ENCODE results near the gene PIGS.
"Not testable (repeated sequence)": the region's sequence is repeated elsewhere in the genome, so short reads cannot be mapped to it uniquely, and the experiment has no call there.

Gene PIGS

GRCh38 chr17:28578246-28579195 lies 7.2 kb upstream of the PIGS start:
- DNase-seq, result no peak

GRCh38 chr17:28577466-28577824 lies 6.1 kb upstream of the PIGS start:
- no peak for DNase-seq

- peak; percentile 89 for DNase-seq
Measured at GRCh38 chr17:28576758-28577465, 5.6 kb upstream of the PIGS start, which contains the start of gene ALDOC. Gene ALDOC, minus strand, starts transcription at chr17:28576895. Its CDS starts 1,363 bp downstream, at chr17:28575532.

DNA sequence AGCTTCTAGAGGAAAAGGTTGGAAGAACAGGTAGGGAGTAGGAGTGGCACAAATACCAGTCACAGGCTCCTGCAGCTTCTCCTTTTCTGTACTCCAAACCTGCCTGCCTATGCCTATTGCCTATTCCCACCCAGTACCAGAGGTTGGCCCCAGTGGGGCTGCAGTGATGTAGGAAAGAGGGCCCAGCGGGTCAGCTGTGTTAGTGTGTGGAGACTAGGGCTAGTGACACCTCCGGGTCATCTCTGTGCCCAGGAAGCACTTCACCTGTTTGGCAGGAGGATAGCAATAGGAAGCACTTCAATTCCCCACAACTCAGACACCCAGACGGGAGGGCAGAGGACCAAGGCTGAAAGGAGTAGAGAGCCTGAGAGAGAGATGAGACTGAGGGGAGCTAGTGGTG lies 4.7 kb upstream of the PIGS start:
- DNase-seq, result not testable (repeated sequence)

DNA sequence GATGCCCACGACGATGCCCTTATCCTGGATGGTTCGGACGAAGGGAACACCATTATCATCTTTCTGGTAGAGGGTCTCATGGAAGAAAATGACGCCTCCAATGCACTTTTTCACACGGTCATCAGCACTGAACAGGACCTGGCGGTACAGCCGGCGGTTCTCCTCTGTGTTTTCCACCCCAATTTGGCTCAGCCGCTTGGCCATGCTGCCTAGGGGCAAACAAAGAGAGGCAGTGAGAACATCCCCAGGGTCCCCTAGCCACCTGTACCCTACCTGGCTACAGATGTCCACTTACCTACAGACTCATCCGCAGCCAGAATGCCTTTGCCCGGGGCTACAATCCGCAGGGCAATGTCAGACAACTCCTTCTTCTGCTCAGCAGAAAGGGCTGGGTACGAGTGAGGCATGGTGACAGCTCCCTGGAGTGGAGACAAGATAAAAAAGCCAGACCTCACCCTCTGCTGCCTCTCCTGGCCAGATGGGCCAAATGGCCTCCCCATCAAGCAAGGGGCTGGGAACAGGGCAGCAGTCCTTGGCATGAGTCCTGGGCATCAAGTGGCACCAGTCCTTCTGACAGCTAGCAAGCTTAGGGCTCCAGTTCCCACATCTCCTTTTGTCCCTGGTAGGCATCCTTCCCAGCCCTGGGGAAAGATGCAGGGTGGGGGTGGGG lies 3.9 kb upstream of the PIGS start:
- DNase-seq, result no peak

GRCh38 chr17:28574526-28574925 lies 3.2 kb upstream of the PIGS start:
- DNase-seq, result no peak

DNA sequence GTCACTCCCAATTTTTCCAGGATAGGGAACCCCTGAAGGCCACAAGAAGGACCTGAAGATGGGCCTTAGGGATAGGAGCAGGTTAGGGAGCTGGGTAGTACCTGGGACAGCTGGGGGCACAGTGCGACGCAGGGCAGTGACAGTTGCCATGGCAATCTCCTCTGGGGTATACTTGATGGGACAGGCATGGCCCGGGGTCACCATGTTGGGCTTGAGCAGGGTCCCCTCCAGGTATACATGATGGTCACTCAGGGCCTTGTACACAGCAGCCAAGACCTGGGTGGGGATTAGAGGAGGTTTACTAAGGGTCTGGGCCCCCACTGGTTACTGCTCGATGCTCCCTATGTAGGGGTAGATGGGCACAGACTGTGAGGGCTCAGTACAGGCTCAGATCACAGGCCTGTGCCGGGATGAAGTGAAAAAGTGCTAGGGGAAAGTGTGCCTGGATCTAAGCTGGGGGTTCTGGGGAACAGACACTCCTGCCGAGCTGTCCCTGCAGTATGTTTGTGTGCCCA lies 2.7 kb upstream of the PIGS start:
- no peak for DNase-seq

GRCh38 chr17:28573521-28573920 lies 2.2 kb upstream of the PIGS start:
- DNase-seq, result no peak

GRCh38 chr17:28573040-28573380 lies 1.7 kb upstream of the PIGS start:
- no peak for DNase-seq

- DNase-seq, result no peak
Measured at GRCh38 chr17:28572259-28573039, 1.1 kb upstream of the PIGS start.

GRCh38 chr17:28570716-28571360 lies 486 bp downstream of the PIGS start:
- no peak for DNase-seq

GRCh38 chr17:28569446-28569845 lies 1.9 kb downstream of the PIGS start:
- no peak for DNase-seq

DNA sequence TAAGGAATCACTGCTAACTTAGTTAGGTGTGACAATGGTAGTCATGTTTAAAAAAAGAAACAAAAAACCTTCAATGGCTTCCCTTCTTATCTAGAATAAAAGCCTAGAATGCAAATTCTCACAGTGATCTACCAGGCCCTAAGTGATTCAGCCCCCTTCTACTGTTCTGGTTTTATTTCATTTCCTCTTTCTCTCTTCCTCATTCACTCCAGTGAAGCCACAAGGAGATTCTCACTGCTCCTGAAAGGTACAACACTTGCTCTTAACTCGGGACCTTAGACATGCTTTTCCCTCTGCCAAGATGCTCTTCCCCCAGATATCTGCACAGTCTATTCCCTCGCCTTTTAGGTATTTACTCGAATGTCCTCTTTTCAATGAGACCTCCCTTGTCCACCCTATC lies 3.7 kb downstream of the PIGS start:
- DNase-seq, result no peak

GRCh38 chr17:28563475-28563874 lies 7.8 kb downstream of the PIGS start:
- peak; percentile 66 for DNase-seq

DNA sequence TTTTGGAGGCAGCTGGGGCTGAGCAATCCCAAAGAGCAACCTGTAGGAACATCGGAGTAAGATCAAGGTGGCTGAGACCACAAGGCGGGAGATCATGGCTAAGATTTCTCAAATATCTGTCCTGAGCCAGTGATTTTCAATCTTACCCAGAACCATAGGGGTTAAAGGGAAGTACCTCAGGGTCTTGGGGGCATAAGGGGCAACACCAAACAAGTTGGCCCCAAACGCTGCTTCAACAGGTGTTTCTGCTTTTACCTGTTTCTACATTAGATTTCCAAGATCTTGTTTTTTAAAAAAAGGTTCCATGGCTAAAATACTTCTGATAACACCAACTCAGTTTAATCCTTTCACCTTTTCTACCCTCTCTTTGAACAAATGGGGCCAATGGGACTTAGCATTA lies 16.3 kb downstream of the PIGS start:
- no peak for DNase-seq

GRCh38 chr17:28554565-28554964 lies 16.8 kb downstream of the PIGS start:
- no peak for DNase-seq

- no peak for DNase-seq
Measured at GRCh38 chr17:28553000-28553505, 18.3 kb downstream of the PIGS start.

DNA sequence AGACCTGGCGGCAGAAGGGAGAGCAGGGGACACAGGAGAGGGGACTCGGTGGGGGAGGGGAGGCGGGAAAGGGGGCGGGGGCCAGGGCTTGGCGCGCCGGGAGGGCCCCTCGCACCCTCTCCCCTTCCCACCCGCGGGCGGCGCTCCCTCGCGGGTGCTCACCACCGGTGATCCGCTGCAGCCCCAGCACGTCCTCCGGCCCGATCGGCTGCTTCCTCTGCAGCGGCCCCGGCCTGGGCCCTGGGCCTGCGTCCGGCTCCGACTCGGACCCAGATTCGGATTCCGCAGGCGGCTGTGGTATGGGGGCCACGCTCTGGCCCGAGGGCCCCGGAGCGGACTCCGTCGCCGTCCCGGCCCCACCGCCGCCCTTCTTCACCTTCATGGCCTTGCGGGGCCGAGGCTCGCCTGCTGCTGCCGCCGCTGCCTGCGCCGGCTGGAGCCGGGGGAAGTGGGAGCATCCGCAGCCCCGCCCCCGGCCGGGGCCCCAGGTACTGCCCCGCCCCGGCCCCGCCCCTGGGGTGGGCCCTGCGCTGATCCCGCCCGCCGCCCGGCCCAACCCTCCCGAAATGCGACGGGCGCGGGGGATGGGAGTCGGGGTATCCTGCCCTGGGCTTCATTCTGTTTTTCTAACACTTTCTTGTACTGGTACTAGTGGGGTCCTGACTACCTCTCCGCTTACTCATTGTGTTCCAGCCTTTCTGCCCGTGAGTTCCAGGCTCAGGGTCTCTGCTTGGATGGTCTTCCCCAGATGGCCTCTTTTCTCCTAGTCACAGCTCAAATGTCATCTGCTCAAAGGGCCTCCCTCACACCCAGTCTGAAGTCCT lies 18.9 kb downstream of the PIGS start, which contains the start of gene UNC119:
Gene UNC119, minus strand, starts transcription at position 449 of the 824 bp plus-strand sequence. Its CDS starts 67 bp downstream, at position 382.
- peak; percentile 66 for DNase-seq

DNA sequence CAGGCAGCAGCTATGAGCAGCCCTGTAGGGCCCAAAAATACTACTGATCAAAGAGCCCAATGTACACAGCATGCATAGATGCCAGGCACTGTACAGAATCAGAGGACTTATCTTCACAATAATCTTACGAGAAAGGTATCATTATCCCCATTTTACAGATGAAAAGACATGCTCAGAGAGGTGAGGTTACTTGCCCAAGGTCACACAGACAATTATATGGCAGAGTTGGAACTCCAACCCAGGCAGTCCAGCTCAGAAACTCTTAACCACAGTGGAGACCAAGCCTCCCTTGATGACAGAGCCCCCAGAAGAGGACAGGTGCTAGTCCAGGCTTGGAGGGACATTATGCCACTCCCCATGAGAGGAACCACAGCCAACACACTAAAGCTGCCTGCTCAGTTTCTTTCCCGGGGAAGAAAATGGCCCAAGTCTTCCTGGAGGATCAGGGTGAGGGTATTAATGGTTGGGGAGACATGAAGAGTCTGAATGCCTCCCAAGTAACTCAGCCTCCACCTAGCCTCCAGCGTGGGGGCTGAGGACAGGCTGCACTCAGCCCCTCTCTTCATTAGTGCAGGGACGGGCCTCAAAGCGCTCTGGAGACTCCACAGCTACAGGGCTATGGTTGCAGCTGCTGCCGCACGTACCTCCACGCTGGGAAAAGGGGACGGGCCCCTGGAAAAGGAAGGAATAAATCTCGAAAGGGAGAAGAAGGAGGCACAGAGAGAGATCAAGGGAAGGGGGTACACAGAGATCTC lies 19.7 kb downstream of the PIGS start:
- no peak for DNase-seq

GRCh38 chr17:28550858-28551257 lies 20.5 kb downstream of the PIGS start:
- DNase-seq, result no peak
